Osteoblast (primary cell): ENCODE measurements around the gene CCDC178. TPM values are rescaled to one million over a fixed set of nuclear protein-coding genes. Genes with fewer than 3 reads are reported as not detected.

Source experiments
- DNase-seq: peaks from one replicate; pipeline ENCODE4 v3.0.0; 2011; ENCODE audit warnings: low spot score, mixed read lengths; ENCODE audit not compliant: insufficient read length; ENCODE audit errors: missing footprints
- H2AFZ ChIP-seq: 2 replicates; pipeline ENCODE4 v1.6.0; 2011; ENCODE audit warnings: mild to moderate bottlenecking, low read length
- H3K27ac ChIP-seq: 2 replicates; pipeline ENCODE4 v1.5.1; 2011; ENCODE audit warnings: mild to moderate bottlenecking, low read depth, low read length, moderate library complexity
- H3K27me3 ChIP-seq: 2 replicates; pipeline ENCODE4 v1.6.0; 2012; ENCODE audit warnings: mild to moderate bottlenecking, control low read depth, inconsistent platforms, low read length, moderate library complexity; ENCODE audit not compliant: insufficient read depth
- H3K36me3 ChIP-seq: 2 replicates; pipeline ENCODE4 v1.5.1; 2011; ENCODE audit warnings: mild to moderate bottlenecking, low read length, control low read depth, moderate library complexity; ENCODE audit not compliant: insufficient read depth
- H3K4me1 ChIP-seq: 2 replicates; pipeline ENCODE4 v1.5.1; 2011; ENCODE audit warnings: mild to moderate bottlenecking, low read length, control low read depth, moderate library complexity; ENCODE audit not compliant: insufficient read depth
- H3K4me2 ChIP-seq: 2 replicates; pipeline ENCODE4 v1.6.0; 2011; ENCODE audit warnings: mild to moderate bottlenecking, low read length; ENCODE audit not compliant: insufficient read depth
- H3K4me3 ChIP-seq: fragments of 200-600 bp; sonication (generic); 3 replicates; pipeline ENCODE4 v1.5.1; 2012; ENCODE audit warnings: mild to moderate bottlenecking, low read length, inconsistent platforms; ENCODE audit not compliant: insufficient read depth
- H3K79me2 ChIP-seq: 2 replicates; pipeline ENCODE4 v1.6.0; 2012; ENCODE audit warnings: mild to moderate bottlenecking, low read length, control low read depth, inconsistent platforms; ENCODE audit not compliant: insufficient read depth
- H3K9me3 ChIP-seq: 2 replicates; pipeline ENCODE4 v1.5.1; 2011; ENCODE audit warnings: low read depth, low read length, control low read depth
- H4K20me1 ChIP-seq: 2 replicates; pipeline ENCODE4 v1.6.0; 2012; ENCODE audit warnings: mild to moderate bottlenecking, low read length, control low read depth; ENCODE audit not compliant: insufficient read depth
- total RNA-seq: library from RNA; depleted of rRNA; stranded (reverse); fragments of >200 nt; gene quantifications from 2 replicates; pipeline ENCODE4 v1.2.3, GENCODE V29; 2012
- TF ChIP-seq, protein P1 (sequence below): IDR thresholded peaks from 2 replicates; pipeline ENCODE4 v1.5.1; 2011; ENCODE audit warnings: mild to moderate bottlenecking, low read depth, low read length, moderate library complexity; ENCODE audit errors: extremely low read depth

The CCDC178 gene
- total RNA-seq, 1 donor = not detected

- Histone ChIP-seq H4K20me1 (no peaks in the 10 kb centered on the region), H3K4me2 (no peak overlapping the region), H3K9me3 (no peaks in the 10 kb centered on the region), H2AFZ (no peak overlapping the region), H3K79me2 (no peaks in the 10 kb centered on the region), H3K27me3 (no peaks in the 10 kb centered on the region), H3K36me3 (no peaks in the 10 kb centered on the region), H3K27ac (no peak overlapping the region), H3K4me3 (no peak overlapping the region), H3K4me1 (no peaks in the 10 kb centered on the region)
- TF ChIP-seq, protein P1, sequence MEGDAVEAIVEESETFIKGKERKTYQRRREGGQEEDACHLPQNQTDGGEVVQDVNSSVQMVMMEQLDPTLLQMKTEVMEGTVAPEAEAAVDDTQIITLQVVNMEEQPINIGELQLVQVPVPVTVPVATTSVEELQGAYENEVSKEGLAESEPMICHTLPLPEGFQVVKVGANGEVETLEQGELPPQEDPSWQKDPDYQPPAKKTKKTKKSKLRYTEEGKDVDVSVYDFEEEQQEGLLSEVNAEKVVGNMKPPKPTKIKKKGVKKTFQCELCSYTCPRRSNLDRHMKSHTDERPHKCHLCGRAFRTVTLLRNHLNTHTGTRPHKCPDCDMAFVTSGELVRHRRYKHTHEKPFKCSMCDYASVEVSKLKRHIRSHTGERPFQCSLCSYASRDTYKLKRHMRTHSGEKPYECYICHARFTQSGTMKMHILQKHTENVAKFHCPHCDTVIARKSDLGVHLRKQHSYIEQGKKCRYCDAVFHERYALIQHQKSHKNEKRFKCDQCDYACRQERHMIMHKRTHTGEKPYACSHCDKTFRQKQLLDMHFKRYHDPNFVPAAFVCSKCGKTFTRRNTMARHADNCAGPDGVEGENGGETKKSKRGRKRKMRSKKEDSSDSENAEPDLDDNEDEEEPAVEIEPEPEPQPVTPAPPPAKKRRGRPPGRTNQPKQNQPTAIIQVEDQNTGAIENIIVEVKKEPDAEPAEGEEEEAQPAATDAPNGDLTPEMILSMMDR = no peak
- no peak for DNase-seq
These were observed 327.1 kb downstream of the CCDC178 start for GRCh38 chr18:33113416-33113815.

DNA sequence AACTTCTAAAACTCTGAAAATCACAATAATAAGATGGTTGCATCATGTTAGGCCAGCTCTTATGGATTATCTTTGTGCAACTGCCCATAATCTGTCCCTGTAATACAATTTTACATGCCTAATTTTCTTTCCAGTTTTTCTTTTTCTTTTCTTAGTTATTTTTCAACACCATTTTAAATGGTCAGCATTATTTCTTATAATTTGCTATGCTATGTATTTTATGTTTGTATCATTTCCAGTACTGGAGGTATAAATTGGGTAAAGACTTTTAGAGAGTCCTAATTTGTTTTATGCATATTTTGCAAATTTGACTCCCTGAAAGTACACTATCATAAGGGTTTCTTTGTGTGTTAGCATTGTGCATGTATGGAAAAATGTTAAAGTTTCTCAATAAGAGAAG is 333.0 kb downstream of the CCDC178 start:
- H3K4me3 ChIP-seq = no peak overlapping the region
- no peaks in the 10 kb centered on the region for H3K27me3 ChIP-seq
- no peaks in the 10 kb centered on the region for H3K79me2 ChIP-seq
- H3K4me1 ChIP-seq = no peaks in the 10 kb centered on the region
- TF ChIP-seq, protein P1 = no peak
- H3K36me3 ChIP-seq = no peaks in the 10 kb centered on the region
- no peak for DNase-seq
- no peaks in the 10 kb centered on the region for H3K9me3 ChIP-seq
- no peak overlapping the region for H3K27ac ChIP-seq
- no peak overlapping the region for H3K4me2 ChIP-seq
- H2AFZ ChIP-seq = no peak overlapping the region
- H4K20me1 ChIP-seq = no peaks in the 10 kb centered on the region

GRCh38 chr18:33101316-33101715 is 339.2 kb downstream of the CCDC178 start:
- Histone ChIP-seq H3K27ac (no peak overlapping the region), H3K9me3 (no peaks in the 10 kb centered on the region), H3K27me3 (no peaks in the 10 kb centered on the region), H3K79me2 (no peaks in the 10 kb centered on the region), H3K4me2 (no peak overlapping the region), H2AFZ (no peak overlapping the region), H3K36me3 (no peaks in the 10 kb centered on the region), H3K4me3 (no peak overlapping the region), H4K20me1 (no peaks in the 10 kb centered on the region), H3K4me1 (no peaks in the 10 kb centered on the region)
- TF ChIP-seq, protein P1 = no peak
- no peak for DNase-seq

GRCh38 chr18:33099626-33100025 is 340.9 kb downstream of the CCDC178 start:
- no peaks in the 10 kb centered on the region for H3K4me1 ChIP-seq
- H3K4me2 ChIP-seq = no peak overlapping the region
- no peaks in the 10 kb centered on the region for H3K9me3 ChIP-seq
- TF ChIP-seq, protein P1 = no peak
- H4K20me1 ChIP-seq = no peaks in the 10 kb centered on the region
- no peak overlapping the region for H3K27ac ChIP-seq
- H3K36me3 ChIP-seq = no peaks in the 10 kb centered on the region
- no peaks in the 10 kb centered on the region for H3K79me2 ChIP-seq
- no peaks in the 10 kb centered on the region for H3K27me3 ChIP-seq
- no peak overlapping the region for H2AFZ ChIP-seq
- no peak for DNase-seq
- no peak overlapping the region for H3K4me3 ChIP-seq
